GM21447 (cell line): ENCODE results near the gene BARX1.
"Not testable (repeated sequence)": the region's sequence is repeated elsewhere in the genome, so short reads cannot be mapped to it uniquely, and the experiment has no call there.

Experiments used
- ATAC-seq: cut with Tn5 transposase; IDR thresholded peaks from one replicate; pipeline ENCODE4 v1.9.1; 2021; ENCODE audit not compliant: unreplicated experiment

The BARX1 gene

DNA sequence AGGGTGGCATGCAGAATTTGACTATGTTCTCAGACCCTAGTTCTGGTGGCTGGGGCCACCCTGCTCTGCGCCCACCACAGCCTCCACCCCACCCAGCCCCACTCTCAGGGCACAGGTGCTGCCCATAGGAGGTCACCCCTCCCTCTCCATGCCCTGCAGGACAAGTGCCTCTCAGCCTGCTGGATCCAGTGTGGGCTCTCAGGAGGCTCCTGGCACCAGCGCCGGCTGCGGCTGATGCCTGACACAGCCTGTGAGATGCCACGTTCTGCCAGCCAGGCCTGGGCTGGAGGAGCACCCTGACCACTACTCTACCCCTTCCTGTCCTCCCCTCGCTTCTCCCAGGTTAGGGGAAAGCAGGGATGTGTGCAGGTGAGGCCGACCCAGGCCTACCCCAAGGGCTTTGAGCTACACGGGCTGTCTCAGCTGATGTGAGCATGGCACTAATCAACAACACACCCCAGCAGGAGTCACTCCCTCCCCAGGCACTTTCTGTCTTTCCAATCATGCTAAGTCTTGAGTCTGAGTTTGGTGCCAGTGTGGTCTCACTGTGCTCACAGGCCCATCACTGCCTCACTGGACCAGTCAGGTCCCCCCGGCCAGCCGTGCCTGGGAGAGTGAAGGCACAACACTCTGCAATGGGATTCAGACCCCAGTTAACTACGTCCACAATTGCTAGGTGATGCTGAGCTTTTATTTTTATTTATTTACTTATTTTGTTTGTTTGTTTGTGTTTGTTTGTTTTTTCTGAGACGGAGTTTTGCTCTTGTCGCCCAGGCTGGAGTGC is 12.1 kb upstream of the BARX1 start:
- ATAC-seq: no peak

DNA sequence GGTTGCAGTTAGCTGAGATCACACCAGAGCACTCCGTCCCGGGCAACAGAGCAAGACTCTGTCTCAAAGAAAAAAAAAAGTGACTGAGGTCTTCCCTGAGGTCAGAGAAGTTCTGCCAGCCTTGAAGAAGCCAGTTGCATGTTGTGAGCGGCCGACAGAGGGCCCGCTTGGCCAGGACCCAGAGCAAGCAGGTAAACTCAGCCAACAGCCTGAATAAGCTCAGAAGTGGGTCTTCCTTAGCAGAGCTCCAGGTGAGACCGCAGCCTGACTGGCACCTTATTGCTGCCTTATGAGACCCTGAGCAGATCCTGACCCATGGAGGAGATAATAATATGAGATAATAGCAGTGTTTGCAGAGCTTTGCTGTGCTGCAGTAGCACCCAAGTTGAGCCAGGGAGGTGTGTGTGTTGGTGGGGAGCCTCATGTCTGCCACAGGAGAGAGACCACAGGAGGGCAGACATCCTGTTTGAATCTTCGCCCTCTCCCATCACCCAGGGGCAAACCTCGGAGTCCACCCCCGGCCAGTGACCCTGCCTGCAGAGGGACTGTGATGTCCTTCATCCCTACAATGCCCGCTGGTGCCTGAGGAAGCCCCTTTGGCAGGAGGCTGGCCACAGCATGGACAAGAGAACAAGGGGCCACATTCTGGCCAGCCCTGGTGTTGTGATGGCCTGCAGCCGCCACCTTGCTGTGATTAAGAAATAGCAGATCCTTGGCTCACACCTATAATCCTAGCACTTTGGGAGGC is 10.8 kb upstream of the BARX1 start:
- ATAC-seq: no peak

DNA sequence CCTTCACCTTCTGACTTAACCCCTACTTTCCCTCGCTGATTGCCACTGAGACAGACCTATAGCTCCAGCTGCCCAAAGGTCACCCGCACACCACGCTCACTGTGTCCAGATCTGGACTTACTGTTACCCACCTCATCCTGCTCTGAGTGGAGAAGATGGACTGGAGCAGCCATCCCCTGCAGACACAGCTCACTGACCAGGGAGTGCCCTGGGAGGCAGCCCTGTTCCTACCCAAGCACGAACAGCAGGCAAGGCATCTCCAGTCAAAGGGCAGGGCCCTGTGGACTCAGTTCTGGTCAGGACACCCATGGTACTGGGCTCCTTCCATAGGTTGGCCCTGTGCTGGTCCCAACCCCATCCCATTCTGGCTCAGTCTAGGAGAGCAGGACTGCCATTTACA is 9.5 kb upstream of the BARX1 start:
- ATAC-seq: no peak

DNA sequence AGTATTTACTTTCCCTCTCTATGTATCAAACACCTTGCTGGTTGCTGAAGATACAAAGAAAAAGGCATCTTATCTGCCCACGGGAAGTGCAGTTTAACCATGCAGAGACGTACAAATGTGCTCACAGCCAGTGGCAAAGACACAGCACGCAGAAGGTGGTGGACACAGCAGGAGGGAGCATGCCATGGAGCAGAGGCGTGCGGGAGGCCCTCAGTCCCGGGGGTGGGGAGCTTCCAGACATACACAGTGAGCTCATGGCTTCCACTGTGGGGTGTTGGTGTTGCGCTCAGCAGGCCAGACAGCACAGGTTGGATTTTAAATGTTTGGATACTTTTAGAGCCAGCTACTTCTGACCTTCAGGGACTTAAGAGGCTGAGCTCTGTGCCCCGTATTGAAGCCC is 8.8 kb upstream of the BARX1 start:
- ATAC-seq: no peak

DNA sequence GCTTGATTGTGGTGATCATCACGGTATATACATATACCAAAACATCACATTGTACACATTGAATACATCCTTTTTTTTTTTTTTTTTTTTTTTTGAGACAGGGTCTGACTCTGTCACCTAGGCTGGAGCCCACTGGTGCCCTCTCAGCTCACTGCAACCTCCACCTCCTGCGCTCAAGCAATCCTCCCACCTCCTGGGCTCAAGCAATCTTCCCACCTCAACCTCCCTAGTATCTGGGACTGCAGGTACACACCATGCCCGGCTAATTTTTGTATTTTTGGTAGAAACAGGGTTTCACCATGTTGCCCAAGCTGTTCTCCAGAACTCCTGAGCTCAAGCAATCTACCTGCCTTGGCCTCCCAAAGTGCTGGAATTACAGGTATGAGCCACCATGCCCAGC is 8.3 kb upstream of the BARX1 start:
- not testable (repeated sequence) for ATAC-seq

DNA sequence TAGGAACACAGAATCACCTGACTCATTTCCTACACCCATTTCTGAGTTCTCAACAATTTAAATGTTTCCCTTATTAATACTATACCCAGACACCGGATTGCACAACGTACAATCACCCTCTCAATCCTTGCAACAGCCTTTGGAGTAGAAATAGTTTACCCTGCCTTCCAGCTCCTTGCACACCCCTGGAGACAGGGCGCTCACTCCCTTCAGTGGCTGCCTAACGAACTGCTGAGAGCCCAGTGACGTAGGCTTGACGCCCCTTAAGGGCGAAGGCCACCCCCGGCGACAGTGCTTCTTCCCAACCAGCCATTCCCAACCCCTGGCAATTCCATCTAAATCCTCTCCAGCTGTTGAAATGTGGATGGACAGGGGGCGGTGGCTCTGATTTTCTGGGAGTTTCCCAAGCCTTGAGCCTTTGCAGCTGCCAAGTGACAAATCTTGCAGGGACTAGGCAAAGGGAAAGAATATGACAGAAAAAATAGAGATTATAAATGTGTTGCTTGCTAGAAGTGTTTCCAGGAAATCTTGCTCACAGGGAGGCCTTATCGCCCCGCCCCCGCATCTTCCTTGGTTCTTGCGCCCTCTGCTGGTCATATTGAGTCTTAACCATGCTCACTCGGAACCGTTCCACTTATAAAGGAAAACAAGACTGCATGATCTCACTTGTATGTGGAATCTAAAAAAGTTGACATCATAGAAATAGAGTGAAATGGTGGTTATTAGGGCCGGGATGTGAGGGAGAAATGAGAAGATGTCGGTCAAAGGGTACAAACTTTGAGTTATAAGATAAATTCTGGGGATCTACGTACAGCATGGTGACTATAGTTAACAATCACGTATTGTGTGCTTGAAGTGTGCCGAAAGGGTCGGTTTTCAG is 7.6 kb upstream of the BARX1 start:
- ATAC-seq: no peak

DNA sequence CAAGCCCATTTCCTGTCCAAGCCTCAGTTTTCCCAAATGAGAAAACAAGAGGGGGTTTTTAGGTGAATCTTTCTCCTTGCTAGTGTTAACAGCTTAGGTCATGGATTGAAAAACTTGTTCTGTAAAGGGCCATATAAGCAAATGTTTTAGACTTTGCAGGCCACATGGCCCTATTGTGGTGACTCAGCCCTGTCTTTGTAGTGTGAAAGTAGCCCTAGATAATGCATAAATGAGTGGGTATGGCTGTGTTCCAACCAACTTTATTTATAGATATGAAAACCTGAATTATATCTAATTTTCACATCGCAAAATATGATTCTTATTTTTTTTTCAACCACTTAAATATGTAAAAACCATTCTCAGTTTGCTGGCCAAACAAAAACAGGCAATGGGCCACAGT is 6.9 kb upstream of the BARX1 start:
- ATAC-seq: no peak

DNA sequence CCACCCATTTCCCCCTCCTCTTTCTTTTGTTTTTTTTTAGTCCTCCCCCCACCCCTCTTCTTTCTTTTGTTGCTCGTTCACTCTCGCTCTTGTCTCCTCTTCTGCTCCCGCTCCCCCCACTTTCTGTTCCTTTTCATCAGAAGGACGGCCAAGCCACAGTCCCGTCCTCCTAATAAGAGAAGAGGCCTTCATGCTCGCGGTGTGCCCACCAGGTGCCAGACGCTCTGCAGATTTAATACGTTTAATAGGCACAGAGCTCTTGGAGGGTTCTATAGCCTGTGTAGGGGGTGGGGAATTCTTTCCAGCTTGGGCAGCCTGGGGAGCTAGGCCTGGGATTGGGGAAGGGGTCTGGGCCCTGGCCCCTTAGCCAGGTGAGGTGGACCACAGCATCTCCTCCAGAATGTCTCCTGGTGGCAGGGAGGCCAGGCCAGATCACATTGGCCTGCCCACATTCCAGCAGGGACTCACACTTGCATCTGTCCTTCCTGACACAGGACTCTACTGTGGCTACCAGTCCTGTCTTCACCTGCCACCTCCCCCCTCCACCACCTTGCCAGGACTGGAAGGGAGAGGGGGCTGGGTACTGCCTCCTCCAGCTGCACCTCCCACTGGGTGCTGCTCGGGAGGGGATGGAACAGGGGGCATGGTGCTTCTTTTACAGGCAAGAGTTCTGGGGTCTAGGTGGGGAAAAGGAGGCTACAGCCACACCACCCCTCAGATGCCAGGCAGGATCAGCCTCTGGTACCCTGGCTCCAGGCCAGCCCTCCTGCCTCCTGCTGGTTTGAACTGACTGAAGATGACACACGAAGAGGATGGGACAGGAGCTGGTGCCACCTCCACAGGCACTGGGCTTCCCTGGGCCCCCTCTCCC is 6.1 kb upstream of the BARX1 start:
- ATAC-seq: no peak

DNA sequence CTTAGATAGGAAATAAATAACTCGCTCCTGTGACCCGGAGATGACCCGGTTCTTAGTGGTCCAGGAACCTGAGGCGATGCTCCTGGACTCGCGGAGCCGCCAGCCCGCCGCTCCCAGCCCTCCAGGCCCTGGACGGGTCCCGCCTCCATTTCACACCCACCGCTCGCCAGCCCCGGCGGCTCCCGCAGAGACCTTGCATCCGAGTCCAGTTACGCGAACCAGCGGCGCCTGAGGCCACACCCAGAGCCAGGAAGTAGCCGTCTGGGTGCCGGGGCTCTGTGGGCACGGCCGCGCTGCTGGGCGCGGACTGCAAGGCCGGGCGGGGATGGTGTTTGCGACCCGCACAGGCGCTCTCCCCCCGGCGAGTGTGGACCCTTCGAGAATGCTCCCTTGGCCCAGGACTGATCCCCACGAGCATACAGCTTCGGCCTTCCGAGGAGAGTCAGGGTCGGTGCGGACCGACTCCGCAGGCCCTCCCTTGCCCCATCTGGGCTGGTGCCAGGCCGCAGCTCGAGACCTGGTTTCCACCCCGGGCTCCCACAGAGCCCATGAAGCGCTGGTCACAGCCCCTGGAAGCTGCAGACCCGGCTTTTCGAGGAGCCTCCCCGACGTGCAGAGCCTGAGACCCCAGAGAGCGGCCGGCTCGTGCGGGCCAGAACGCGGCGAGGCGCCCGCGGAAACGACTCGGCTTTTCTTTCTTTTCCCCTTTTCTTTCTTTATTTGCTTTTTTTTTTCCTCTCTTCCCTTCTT is 5.2 kb upstream of the BARX1 start:
- ATAC-seq: no peak

DNA sequence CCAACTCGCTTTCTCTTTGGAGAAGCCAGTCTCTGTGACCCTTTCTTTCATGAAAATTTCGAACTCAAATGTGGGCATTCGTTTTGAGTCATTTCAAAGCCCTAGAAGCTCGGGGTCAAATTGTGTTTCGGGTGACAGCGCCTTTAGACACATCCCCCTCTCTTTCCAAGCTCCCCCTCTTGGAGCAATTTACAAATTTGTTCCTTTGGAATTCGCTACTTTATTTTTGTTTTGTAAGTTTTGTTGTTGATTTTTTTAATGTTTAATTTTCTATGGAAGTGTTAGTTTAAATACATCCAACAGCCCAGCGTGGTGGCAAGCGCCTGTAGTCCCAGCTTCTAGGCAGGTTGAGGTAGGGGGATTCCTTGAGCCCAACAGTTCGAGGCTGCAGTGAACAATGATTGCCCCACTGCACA is 4.6 kb upstream of the BARX1 start:
- no peak for ATAC-seq

DNA sequence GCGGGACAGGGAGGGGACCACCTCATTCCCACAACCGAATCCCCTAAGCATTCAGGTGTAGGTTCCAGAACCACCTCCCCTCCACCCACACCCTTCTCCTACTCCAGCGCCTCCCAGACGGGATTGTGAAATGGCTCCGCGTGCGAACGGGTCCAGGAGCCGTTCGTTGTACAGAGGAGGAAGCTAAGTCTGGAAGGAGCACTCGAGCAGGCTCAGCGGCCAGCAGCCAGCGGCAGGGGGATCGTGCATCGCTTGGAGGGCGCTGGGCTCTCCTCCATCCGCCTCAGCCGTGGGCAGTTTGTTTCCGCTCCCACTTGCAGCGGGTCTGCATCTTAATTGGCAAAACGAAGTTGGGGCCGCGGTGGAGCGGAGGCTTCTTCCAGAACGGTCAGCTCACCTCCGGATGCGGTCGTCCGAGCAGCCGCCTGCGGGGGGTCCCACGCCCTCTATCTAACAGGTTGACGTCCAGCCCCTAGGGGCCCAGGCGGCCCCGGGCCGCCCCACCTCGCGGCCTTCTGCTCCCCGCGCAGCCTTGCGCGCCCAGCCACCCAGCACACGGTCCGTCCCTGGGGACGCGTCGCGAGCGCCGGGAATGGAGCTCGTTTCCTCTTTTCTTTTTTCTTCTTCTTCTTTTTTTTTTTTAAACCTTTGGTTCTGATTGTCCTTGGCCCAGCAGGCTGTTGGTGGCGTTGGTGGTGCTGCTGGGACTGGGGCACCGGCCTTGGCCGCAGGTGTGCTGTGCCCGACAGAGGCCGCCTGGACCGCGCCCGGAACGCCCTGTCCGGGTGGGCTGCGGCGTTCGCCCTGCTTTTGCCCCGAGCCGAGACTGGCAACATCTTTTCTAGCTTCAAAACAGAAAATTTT is 3.9 kb upstream of the BARX1 start:
- ATAC-seq: no peak

DNA sequence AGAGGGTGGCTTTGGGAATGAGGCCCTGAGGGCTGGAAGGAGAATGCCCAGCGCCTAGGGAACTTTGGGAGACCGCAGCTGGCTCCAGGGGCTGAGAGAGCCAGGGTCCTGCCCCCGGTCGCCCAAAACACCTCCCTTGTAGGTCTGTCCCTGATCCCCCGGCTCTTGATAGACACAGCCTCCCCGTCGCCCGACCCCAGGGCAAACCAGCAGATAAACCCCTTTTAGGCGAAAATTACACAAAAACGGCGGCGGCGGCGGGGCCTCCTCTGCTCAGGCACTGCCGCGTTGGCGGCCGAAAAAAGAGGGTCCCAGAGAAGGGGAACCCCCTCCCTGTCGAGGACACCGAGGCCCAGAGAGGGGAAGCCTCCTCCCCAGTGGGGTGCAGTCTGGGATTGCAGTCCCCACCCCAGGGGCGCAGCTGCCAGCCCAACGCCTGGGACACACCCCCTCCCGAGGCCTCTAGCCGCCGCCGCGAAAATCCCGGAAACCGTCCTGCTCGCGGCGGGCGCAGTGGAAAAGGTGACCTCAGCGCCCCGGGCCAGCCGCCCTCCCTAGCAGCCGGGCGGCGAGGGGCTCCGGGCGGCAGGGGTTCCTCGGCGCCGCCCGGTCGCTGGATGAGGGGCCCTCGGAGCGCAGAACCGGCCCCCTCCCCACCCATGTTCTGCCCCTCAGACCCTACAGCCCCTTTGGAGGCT is 3.1 kb upstream of the BARX1 start:
- no peak for ATAC-seq

DNA sequence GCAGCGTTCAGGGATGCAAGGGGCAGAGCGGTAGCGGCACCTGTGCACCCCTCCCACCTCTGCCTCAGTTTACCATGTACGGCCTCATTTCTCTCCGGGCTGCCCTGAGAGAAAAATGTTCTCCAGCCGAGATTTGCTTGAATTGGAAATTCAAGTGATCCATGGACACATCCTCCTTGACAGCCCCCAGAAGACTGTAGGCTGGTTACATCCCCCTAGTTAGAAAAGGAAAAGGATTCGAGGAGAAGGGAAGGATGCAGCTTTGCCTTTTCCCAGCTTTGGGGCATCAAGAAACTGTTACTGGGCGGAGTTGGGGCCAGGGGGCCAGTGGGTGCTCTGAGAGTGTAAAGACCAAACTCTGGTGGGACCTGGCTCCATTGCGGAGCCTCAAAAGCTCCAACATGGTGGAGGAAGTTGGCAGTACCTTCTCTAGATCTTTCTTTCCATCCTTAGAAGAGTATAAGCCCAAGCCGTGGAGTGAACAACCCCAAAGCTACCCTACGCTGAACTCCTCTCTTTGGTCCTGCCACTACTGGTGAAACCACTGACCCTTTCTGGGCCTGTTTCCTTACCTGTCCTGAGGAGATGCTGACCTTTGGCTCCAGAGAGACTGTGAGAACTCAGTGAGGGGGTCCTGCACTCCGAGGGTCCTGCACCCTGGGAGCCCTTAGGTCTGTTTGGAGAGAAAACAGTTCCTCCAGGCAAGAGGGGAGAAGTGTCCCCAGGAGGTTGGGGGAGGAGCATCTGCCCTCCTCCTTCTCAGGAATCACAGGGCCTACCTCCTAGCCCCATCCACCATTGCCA is 1.0 kb upstream of the BARX1 start:
- no peak for ATAC-seq

DNA sequence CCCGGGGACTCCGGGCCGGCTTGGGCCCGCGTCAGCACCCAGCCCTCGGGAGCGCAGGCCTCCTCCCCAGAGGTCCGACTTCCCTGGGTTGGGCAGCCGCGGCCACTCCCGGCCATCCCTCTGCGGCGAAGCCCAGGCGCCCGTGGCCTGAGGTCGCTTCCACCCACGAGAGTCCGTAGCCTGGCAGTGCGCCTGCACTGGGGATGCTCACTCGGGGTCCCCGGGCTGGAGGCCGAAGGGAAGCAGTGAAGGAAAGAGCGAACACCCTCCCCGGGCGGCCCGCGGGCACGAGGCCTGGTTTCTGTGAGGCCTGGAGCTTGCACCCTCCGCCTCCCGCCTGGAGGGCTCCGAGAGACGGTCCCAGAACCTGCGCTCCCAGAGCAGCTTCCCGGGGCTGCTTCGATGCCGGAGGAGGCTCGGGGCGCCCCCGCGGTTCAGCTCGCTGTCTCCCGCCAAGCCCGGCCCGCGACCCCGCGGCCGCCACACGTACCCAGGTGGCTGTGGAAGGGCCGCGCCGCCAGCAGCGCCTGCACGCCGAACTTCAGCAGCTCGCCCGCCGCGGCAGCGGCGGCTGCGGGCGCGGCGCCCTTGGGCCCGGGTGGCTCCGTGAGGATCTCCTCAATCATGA is 607 bp downstream of the BARX1 start:
- ATAC-seq: no peak

DNA sequence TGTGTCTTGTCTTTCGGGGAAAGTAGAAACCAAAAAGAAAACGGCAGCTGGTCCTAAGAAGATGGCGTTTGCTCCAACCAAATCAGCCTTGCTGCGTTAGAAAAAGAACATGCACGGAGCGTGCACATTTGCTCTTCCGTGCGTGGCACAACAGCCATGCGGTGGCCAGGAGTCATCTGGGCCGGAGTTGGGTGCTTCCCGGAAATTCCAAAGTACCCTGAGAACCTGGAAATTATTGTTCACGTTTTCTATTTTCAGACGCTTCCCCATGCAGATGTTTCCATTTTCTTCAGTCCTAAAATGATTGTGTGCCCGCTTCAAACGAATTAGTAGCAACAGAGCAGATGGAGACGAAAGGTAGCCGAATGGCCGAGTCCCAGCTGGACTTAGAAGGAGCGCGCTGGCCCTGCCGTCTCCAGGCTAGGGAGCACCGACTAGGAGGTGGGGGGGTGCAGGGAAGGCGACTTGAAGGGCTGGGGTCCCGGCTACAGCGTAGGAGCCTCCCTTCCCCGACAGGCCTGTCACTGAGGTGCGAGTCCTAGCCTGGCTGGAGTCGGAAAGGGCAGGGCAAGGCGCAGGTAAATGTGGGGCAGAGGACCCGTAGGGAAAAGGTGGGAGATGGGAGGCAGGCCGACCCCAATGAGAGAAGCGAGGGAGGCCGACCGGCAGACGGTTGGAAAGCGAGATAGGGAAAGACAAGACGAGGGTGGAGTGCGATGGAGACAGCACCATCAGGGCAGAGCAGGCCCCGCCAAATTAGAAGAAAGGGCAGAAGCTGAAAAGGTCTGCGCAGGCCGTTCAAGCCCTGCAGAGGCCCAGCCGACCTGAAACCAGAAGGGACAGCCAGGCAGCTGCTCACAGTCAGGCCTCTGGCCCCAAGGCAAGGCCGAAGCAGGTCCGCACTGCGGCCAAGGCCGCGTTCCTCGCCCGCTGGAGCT is 1.4 kb downstream of the BARX1 start:
- no peak for ATAC-seq
